T1000 (cell line): ENCODE data around the gene STK33.

Experiments used
- DNase-seq: peaks from one replicate; lab custom pipeline; 2025; ENCODE audit warnings: mixed read lengths; lab: John Stamatoyannopoulos, UW

Gene STK33

DNA sequence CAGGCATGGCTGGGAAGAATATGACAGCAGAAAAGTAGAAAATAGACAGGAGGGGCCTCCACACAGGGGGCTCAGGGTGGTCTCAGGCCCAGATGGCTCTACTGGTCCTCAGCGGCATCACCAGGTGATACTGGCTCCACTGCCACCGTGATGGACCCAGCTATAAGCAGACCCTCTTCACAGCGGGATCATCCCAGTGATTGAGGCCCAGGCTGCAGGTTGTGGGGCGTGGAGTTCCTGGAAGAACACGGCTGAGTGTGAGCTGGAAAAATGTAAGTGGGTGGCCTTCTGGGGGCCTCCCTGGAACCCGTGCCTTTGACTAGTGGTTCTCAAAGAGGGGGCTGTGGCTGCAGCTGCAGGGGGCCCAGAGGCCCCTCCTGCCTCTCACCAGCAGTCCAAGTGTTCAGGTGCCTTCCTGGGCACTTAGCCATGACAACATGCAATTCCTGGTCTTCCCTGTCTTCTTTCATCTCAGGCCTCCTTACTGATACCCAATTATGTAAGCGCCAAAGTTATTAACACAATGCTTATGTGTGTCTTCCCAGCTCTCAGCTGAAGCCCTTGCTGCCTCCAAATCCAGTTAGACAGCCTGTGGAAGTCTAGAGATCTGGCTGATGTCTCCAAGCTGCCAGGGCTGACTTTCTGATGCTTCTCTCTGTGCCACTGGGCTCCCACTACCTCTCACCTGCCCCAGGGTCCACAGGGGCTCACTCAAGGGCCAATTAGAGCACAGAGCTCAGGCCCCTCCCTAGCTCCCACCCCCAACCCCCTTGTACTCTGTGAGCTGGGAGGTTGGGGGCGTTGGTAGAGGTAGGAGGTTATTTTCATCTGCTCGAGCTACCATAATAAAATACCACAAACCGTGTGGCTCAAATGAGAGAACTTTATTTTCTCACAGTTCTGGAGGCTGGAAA is 220.3 kb downstream of the STK33 start:
- no peak for DNase-seq

DNA sequence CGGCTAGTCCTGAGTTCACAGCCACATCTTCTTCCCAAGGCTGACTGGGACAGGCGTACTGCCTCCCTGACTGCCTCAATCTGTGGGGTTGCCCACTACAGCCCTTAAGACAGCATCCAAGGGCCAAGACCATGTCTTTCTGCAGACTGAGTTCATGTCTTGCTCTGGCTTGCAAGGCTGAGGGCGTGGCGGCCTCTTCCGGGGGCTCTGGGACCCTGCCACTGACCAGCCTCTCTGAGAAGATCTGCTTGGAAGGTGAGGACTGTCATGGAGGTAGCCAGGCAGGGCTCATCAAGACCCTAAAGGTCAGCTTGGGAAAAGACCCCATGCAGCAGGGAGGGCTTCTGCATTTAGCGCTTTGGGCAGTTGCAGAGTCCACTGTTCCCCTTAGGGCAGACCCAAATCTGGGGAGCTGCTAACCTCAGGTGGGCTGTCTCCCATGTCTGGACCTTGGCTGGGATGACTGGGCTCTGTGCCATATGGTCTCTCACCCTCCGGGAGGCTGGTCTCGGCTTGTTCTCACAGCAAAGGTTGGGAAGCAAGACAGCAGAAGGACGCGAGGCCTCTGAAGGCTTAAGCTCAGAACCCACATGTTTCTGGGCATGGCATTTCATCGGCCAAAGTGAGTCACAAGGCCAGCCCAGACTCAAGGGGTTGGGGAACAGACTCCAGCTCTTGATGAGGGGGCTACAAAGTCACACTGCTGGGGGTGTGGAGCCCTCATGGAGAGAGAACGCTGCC is 221.2 kb downstream of the STK33 start:
- no peak for DNase-seq

DNA sequence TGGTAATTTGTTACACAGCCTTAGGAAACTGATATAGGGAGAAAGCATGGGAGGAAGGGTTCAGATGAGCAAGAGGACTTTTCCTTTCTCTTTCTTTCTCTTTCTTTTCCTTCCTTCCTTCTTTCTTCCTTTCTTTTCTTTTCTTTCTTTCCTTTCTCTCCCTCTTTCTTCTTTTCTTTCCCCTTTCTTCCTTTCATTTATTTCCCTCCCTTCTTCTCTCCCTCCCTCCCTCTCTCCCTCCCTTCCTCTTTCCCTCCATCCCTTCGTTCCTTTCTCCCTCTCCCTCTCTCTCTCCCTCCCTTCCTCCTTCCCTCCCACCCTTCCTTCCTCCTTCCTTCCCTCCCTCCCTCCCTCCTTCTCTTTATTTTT is 222.5 kb downstream of the STK33 start:
- DNase-seq, result no peak

DNA sequence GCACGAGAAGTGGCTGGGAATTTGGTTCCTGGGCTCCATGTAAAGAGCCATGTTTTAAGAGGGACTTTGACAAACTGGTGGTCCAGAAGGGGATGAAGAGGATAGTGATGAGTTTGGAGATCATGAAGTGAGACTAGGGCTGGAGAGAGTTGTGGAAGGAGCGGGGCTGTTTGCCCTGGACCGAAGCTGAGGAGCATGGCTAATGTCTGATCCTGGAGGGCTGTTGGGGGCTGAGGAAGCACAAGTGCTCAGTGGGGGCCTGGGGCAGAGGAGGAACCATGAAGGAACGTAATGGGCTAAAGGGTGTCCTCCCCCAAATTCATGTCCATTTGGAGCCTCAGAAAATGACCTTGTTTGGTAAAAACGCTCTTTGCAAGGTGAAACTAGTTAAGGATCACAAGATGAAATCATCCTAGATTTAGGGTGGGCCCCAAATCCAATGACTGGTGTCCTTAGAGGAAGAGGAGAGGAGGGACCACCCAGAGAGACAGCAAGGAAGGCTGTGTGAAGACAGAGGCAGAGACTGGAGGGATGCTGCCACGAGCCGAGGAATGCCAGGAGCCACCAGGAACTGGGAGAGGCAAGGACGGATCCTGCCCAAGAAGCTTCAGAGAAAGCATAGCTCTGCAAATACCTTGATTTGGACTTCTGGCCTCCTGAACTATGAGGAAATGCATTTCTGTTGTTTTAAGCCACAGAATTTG is 223.1 kb downstream of the STK33 start:
- no peak for DNase-seq

DNA sequence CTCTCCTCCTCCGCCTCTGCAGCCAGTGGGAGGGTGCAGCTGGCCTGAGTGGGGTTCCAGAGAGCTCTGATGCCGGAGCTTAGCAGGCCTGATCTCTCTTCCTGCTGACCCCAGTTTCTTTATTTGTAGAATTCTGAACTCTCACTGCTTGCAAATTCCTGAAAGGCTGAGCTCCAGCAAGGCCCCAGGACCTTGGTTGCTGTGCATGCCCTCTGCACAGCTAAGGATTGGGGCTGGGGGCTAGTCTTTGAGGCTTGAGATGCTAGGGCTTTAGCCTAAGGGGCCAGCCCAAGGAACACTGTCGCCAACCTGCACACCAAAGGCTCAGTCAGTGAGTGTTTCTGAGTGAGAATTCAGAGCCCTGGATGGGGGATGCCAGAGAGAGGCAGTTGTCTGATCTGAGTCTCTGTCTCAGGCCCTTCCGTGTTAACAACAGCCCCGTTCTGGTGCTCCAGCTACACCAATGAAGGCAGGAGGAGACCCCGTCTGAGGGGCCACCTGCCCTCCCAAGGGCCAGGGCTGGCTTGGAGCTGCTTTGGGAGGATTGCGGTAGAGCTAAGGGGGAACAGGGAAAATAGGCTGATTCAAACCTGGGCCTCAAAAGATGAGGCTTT is 224.3 kb downstream of the STK33 start:
- DNase-seq, result no peak

DNA sequence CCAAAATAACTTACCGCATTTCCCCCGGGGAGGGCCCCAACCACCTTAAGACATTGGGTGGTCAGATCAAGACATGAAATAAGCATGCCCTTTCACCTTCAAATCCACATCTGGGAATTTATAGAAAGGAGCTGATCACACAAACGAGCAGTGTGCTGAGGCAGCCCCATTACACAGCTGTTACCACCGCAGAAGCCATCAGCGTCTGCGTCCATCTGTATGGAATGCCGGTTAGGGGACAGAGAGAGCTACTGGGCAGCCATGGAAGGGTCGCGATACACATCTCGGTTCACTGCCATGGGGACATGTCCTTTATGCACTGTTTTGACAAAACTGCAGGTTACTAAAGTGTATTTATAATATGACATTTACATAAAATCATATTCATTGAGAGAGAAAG is 225.3 kb downstream of the STK33 start:
- no peak for DNase-seq

DNA sequence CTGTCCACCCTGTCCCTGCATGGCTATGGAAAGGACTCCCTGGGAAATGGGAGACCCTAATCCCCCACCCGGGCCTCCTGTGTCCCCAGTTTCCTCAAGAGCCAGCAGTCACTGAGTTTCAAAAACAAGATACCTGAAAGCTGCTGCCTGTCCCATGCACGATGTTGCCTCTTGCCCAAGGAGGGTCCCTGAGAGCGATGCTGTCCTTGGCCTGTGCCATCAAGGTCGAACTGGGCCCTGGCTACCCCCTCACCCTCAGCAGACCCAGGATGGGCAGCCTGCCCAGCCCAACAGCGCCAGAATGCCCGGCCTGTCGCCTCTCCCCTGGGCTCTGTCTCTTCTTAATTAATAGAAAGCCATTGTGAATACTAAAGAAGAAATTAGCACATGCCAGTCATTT is 225.8 kb downstream of the STK33 start:
- no peak for DNase-seq

DNA sequence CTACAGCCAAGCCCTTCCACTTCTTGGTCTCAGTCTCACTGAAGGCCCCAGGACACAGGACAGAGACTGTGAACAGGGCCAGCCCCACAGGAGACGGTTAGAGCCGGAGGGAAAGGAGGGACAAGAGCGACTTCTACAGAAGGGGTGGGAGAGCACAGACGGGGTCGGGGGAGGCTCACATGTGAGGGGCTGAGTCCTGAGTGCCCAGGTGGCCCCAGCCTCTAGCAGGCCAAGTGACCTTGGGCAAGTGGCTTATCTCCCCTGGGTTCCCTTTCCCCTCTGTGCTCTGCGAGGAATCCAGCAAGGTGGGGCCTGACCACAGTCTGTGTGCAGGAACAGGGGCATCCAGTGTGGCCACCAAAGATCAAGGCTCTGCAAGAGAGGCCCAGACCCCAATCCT is 227.7 kb downstream of the STK33 start:
- DNase-seq, result no peak

DNA sequence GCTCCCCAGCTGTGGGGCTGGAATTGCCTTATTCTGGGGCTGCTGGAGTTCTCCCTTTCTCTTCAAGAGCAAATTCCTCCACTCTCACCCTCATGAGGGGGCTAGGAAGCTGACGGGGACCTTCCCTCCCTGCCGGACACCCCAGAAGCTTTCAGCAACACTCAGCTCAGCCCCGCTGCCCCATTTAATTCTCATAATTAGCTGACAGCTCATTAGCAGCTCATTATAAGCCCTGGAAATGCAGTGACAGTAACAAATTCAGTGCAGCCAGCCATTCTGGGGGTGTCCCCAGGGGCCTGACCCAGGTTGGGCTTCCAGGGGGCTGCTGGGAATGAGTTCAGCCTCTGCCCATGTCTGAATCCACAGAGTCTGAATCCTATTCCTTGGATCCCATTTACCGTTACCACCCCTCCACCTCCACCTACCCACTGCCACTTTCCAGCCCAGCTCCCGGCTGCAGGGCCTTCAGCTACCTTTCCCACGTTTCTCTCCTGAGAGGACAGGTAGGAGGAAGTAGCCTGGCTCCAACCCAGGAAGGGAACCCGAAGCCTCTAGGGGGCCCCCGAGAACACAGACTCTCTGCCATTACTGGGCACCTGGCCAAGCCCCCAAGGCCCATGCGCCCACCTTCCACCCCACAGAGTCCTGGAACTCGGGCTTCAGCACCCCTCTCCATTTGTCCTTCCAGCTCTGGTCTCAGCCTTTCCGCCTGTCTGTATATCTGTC is 228.6 kb downstream of the STK33 start:
- no peak for DNase-seq

DNA sequence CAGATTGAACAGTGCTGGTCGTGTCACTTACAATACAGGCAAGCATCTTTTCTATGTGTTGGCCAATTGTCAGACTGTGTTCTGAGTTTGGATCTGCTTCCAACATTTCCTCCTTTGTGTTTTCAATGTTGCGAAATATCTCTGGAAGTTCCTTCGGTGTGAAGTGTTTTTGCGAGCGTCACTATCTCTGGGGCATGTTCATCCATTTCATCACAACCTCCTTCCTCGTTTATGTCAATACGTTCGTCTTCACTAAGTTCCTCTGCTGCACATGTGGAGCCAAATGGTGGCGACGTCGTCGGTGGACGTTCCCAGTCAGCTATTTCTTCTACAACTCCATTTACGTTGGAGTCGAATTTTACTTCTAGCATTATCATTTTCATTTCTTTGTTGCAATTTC is 230.1 kb downstream of the STK33 start:
- no peak for DNase-seq

DNA sequence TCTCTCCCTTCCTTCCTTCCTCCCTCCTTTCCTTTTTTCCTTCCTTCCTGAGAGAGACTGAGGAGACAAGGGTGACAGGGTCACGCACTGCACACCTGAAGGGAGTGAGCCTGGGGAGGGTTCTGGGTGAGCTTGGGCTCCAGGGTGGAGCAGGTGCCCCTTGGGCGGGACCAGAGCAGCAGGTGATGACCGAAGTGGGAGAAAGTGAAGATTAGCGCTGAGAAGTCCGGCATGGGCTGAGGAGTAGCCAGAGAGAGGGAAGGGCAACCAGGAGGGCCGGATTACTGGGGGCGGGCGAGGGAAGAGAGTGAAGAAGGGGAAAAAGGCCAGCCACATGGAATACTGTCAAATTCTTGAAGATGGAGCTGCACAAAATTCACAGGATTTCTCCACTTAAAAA is 231.1 kb downstream of the STK33 start:
- DNase-seq, result no peak

DNA sequence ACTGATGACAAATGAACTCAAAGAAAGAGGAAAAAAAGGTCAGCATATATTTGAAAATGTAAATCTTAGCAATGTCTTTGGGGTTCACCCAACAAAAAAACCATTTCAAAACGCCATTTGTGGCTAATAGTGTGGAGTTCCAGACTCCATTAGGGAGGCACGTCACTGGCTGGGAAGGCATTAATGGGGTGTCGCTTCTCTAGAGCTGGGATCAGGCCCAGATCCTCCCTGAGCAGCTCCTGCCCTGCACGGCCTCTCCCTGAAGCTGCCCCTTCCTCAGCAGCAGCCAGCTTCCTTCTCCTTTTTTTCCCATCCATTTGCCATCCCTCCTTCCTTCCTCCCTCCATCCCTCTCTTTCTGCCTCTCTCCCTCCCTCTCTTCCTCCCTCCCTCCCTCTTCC is 231.5 kb downstream of the STK33 start:
- DNase-seq, result no peak

DNA sequence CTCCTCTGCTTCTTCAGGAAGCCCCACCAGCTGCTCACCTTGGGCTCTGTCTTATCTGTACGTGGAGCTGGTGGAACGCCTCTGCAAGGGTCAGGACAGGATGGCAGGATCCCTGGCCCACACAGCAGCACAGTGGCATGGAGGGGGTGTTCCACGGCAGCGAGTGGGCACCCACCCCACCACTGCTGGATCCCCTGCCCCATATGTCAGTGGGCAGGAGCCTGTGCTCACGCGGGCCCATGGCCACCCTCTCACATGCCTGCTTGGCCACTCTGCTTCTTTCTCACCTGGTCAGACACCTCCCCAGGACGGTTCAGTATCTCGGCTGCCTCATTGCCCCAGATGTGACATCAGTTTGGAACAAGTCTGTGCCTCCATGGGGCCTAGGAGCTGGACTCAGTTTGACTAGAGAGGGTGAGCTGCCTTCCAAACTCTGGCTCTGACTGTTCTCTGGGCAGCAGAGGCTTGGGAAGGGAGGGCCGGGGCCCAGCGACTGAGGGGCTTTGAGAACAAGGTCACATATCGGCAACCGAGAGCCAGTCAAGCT is 232.3 kb downstream of the STK33 start:
- DNase-seq, result no peak

DNA sequence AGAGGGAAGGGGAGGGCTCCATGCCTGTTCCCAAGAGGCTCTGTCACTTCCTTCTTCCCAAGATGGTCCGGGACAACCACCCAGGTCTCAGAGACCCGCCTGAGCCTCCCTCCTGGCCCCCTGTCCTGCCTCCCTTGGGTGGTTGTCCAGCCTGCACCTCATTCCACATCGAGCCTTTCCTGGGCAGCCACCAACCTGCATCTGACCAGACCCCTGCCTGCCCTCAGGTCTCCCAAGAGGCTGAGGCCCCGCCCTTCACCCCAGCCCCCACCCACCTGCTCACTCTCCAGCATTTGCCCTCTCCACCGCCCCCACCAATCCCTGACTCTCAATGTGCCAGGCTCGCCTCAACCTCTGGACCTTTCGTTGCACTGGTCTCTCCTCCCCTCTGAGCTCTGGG is 232.8 kb downstream of the STK33 start:
- DNase-seq, result no peak

DNA sequence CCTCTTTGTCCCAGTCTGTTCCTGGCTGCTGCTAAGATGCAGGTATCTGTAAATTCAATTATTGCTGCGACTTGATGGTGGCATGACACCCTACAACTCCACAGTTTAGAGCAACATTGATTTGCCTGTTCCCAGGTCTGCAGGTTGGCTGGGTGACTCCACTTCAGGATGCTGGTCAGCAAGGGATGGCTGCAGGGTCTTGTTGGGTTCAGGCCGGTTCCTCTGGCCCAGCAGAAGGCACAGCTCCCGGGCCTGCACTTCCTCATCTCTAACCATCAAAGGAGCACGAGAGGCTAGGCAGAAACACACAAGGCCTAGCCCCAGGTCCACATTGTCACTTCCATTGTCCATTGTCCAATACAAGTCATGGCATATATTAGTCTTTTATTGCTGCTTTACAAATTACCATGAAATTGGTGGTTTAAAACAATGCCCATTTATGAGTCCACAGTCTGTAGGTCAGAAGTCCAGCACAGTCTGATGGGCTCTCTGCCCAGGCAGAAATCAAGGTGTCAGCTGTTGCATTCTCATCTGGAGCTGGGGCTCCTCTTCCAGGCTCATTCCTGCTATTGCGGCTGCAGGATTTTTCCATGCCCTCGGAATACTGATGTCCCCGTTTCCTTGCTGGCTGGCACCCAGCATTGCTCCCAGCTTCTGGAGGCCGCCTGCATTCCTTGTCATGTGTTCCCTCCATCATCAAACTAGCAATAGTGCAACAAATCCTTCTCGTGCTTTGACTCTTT is 233.8 kb downstream of the STK33 start:
- DNase-seq, result no peak

DNA sequence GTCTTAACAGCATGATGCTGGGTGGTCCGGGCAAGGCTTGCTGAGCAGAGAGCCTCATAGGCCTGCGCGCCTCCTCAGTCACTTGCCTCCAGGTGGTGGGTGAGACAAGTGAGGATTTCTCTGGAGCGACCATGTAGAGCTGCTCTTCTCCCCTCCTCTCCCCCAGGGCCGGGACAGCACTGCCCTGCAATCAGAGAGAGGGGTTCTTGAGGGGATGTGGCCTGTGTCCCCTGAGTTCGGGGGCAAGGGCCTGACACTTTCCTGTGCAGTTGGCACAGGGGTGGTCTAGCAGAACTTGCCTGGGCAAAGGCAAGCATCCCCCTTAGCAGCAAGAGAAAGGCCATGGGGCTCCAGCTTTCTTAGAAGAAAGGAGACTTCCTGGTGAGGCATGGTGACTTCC is 234.5 kb downstream of the STK33 start:
- no peak for DNase-seq

DNA sequence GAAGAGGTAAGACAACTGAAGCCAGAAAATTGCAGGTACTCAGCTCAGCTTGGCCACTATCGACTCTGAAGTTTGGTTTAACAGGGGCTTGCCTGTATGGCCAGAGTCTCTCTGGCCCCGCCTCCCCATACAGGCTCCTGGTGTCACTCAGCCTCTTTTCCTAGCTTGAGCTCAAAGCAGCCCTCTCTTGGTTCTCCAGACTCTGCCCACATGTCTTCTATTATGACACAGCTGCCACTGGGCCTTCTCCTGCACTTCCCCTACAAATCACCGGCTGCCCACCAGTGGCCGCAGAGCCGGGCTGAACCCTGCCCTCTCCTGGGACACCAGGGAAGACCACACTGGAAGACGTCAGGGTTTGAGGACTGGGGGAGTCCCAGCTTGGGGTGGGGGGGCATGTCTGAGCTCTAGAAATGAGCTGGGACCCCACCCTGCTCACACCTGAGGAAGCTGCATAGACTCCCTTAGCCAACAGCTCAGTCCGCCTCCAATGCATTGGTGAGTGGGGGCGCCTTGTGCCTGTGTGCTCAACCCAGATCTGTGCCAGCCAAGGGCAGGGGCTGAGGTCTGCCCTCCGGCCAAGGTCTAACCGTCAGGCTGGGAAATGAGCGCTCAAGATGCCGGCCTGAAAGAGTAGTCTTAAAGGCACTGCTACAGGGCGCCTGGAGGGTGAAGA is 236.0 kb downstream of the STK33 start:
- no peak for DNase-seq

DNA sequence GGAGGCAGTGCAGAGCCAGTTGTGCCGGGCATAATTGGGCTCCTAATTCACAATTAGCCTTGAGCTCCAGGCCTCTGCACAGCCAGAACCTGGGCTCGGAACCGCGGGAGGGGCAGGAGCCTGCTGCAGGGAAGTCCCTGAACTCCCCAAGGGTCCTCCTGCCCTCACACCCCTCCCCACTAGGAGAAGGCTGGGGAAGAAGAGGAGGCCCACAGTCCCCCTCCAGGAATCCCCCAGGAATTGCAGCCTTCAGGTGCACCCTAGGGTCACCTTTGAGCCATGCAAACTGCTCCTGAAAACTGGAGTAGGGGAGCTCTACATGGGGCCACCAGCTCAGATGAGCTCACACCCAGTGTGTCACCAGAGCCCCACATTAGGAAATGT is 236.5 kb downstream of the STK33 start:
- no peak for DNase-seq

DNA sequence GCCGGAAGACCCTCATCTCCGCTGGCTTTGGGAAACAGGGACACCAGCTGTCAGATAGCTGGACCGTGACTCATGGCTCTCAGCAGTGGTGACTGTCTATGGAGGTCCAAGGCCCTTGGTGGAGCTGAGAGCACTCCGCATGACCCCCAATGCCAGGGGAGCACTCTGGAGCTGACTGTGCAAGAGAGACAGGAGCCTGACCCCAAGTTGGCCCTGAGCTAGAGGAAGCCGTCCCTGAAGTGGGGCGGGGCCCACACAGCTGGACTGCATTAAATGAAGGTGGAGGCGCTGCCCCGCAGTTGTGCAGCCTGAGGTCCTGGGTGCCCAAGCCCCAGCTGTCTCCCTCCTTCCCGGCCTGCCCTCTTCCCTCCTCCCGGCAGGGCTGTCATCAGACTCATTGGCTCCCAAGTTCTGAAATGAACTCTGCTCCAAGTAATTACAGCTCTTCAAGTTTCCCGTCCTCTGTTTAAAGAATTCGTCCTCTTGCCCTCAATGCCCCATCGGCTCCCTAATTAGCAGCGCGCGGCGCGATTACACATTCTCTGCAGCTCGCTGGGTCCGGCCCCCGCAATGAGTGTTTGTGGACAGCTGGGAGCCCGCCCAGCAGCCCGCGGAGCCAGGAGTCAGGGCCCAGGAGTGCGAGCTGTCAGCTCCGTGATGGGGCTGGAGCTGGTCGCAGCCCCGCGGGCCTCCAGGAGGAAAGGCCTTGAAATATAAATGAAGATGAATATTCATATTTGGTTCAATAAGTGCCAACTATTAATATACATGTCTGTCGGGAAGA is 237.1 kb downstream of the STK33 start:
- no peak for DNase-seq
